ENCODE measurements around the gene A2M.
"Not testable (repeated sequence)": the region's sequence is repeated elsewhere in the genome, so short reads cannot be mapped to it uniquely, and the experiment has no call there.

Gene A2M

DNA sequence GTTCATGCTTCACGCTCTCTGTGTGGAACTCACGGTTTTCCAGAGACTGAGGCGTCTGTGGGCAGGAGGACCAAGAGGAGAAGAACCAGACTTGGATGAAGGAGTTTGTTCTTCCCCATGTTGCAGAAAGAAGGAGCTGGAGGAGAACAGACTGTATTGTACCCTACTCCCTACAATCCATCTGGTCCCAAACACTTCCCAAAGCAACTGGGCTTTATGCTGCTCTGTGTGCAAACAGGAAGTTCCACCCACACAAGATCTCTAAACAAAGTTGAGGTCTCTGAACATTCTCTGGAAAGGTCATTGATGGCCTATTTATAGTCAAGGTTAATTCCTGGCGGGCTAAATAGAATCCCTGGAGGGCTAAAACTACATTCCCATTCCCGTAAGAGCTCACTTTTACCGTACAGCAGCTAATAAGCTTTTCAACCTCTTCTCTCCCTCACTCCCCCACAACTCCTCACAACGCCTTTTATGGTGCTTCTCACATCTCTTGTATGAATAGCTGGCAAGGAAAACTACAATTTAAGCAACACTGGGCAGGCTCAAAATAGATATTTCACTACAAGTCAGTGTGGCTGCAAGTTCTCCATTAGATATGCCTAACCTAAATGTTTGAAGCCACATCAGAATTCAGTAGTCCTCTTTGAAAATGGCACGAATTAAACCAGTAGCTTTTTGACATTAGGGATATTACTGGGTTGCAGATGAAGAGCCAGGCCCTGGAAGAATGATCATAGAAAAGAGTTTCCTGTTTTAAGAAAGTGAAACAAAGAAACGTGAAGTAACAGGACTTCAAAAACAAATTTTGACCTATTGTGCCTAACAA lies at the start of gene A2M:
Gene A2M (minus strand): TSS at position 189 of the 829 bp plus-strand sequence. CDS start 70 bp downstream, at position 119.
- no peak for DNase-seq (ENCODE audit: low read depth, low spot score)

DNA sequence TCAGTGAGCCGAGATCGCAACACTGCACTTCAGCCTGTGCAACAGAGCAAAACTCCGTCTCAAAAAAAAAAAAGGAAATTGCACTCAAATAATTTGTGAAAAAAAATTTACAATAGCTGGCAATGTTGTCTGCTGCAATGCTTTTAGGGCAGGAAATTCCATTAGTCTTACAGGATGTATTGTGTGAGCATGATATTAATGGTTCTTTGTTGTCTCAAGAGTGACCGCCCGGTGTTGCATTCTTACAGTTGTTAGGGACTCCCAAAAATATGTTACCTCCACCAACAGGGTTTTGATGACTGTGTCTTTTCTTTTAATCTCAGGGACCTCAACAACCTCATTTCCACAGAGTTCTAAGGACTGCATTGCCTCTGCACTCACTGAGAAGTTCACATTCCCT lies 47.7 kb upstream of the A2M start:
- no peak for DNase-seq (ENCODE audit: low read depth, low spot score)

DNA sequence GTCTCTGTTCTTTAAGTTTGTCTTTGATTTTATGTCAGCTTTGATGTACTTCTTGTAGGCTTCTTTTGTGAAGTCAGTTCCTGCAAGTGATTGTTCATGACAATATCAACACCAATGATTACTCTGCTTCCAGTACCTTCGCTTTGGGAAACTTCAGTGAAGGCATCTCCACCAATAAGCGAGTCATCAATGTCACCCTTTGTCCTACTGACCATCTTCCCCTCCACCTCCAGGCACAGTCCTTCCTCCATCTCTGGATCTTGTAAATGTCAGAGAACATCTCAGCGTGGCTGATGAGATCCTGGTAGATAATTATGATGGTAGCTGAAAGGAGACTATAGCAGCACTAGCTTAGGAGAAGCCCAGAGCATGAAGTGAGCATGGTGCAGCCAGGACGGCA lies 40.4 kb upstream of the A2M start:
- no peak for DNase-seq (ENCODE audit: low read depth, low spot score)

DNA sequence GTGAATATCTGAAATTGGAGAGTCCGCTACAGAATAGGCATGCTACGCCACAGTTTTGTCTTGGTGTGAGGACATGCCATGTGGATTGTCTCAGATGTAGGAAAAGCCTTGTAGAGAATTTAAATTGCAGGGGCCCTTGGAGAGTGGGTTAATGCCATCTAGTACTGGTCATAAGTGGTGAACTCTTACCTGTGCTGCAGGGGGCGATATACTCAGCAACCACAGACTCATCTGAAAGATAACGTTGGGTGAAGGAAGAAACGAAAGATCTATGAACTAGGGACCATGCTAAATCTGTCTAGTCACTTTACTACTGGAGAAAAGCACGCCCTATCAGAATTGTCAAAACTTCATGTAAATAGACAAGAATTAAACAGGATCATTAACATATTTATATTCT lies 33.7 kb upstream of the A2M start:
- no peak for DNase-seq (ENCODE audit: low read depth, low spot score)

DNA sequence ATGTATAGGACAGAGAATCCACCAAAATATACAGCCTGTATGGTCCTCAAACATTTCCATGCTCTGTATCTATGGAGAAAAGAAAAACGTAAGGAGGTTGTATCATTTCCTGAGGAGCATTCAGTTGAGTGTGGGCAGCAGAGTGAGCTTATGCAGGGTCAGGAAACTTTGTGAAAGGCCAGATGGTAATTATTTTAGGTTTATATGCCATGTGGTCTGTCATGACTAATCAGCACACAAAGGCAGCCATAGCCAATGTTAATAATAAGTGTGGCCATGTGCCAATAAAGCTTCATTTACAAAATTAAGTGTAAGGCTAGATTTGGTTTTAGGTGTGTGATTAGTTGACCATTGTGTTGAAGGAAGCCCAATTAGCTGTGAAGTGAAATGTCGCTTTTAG lies 33.2 kb upstream of the A2M start:
- no peak for DNase-seq (ENCODE audit: low read depth, low spot score)

DNA sequence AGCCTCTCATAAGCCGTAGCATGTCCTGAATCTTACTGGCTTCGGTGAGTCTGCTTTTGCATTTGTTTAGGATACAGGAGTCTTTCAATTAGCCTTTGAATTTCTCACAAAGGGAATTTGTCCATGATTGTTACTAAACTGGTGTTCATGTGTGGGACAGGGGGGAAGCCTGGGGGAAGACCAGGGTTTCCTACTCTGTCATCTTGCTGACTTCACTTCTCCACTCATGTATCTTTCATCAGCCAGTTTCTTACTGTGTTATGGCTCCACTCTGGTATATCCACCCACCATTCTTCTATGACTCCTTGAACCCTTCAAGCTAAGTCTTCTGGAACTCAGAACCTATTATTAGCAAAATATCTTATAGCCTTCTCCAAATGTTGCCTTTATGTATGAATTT lies 31.7 kb upstream of the A2M start:
- DNase-seq (ENCODE audit: low read depth, low spot score): no peak

DNA sequence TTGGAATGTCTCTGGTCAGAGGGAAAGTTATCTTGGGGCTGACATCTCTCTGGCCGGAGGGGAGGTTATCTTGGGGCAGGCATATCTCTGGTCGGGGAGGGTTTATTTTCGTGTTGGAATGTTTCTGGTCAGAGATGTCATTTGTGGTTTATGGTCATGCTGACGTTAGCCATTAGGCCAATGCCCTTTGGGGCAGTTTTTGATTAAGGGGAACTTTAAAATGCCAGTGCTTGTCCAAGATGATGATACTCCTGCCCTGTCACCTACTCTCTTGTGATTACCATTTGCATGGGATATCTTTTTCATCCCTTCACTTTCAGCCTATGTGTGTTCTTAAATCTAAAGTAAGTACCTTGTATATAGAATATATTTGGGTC lies 29.0 kb upstream of the A2M start:
- no peak for DNase-seq (ENCODE audit: low read depth, low spot score)

DNA sequence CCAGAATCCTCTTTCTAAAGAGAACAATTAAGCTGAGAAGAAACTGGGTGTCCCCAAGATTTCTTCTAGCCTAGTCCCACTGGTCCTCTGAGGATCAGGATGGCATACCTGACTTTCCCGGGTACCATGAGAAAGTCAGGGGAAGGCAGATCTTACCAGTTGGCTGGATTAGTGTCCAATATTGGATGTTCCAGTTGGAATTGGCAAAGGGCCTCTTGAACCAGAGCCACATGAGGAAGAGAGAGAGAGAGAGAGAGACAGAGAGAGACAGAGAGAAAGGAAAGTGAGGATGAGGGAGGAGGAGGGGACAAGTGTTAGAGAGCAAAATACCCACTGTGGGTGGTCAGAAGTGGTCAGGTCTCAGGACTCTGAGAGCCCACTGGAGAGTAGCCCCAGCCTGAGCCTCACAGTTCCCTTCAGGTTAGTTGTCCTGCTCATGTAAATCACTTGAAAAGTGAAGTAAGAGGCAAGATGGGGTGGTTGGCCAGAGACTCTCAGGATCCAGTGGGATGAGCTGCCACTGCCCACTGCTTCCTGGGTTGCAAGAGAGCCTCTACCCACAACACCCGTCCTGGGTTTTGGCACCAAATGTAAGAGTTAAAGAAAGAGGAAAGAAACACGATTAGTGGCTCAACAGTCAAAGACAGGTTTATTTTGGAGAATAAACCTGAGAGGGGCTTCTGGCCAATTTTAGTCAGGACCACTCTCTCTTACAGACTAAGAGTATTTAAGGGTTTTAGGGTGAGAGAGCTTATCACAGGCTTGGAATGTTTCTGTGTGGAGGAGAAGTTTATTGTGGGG lies 28.4 kb upstream of the A2M start:
- DNase-seq (ENCODE audit: low read depth, low spot score): no peak

DNA sequence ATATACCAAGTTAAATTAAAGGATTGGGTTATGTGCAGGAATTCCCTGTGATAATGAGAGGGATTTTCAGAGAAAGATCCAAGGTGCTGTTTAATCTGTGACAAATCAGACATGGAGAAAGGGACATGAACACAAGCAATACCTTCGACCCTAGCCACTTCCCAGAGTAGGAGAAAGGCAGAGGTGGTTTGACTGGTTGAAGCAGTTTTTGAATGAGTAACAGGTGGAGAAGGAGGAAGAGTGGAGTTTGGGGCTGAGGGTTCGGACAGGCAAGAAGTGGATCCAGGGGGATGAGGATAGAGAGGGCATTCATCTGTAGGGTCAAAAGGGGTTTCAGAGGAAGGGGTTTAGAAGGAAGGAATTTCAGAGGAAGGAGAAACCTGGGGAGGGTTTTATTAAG lies 27.4 kb upstream of the A2M start:
- no peak for DNase-seq (ENCODE audit: low read depth, low spot score)

DNA sequence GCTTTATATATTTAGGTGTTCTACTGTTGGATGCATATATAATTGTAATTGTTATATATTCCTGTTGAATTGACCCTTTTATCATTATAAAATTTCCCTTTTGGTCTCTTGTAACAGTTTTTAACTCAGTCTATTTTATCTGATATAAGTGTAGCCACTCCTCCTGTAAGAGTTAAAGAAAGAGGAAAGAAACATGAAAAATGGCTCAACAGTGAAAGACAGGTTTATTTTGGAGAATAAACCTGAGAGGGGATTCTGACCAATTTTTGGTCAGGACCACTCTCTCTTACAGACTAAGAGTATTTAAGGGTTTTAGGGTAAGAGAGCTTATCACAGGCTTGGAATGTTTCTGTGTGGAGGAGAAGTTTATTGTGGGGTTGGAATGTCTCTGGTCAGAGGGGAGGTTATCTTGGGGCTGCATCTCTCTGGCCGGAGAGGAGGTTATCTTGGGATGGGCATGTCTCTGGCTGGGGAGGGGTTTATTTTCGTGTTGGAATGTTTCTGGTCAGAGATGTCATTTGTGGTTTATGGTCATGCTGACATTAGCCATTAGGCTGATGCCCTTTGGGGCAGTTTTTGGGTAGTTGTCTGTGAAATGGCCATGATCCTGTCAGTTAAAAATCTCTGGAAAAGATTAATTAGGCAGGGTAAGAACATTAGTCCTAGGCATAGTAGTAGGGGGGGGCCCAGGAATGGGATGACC lies 24.0 kb upstream of the A2M start:
- DNase-seq (ENCODE audit: low read depth, low spot score): not testable (repeated sequence)

DNA sequence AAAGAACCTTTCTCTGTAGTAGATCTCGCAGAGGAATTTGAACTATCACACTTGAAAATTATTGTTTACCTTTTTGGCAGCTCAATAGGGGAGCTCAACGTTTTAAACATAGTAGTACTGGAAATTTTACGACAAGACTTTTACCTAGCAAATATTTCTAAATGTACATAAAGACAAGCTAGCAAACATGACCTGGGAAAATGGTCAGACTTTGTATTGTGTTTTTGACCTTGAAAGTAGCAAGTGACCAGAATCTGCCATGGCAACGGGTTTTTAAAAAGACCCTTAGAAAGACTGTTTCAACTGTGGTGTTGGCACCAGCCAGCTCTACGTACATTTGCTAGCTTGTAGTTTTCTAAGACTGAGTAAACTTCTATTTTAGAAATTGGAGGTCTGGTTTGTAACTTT lies 20.2 kb upstream of the A2M start:
- DNase-seq (ENCODE audit: low read depth, low spot score): no peak

DNA sequence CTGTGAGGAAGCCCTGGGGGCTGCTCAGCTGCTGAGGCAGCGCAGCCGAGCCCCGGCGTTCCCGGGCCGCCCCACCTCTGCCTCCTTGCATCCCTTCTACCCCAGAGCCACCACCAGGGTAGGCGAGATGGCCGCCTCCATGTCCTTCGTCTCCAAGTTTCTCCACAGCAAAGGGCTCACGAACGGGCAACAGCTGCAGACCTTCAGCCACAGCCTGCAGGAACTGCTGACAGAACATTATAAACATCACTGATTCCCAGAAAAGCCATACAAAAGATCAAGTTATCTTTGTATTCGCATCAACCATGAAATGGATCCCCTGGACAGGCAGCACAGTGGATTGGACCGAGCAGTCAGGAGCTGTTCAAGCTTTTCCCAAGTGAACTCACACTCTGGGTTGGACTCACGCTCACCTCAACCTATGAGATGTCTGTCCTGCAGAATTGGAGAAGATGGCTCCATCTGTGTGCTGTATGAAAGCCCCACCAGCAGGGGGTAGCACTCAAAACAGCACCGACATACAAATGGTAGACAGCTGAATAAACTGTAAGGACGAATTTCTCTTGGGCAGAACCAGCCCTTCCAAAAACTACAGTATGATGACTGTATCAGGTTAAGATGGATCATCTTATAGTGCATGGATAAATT lies 19.4 kb upstream of the A2M start:
- DNase-seq (ENCODE audit: low read depth, low spot score): no peak

DNA sequence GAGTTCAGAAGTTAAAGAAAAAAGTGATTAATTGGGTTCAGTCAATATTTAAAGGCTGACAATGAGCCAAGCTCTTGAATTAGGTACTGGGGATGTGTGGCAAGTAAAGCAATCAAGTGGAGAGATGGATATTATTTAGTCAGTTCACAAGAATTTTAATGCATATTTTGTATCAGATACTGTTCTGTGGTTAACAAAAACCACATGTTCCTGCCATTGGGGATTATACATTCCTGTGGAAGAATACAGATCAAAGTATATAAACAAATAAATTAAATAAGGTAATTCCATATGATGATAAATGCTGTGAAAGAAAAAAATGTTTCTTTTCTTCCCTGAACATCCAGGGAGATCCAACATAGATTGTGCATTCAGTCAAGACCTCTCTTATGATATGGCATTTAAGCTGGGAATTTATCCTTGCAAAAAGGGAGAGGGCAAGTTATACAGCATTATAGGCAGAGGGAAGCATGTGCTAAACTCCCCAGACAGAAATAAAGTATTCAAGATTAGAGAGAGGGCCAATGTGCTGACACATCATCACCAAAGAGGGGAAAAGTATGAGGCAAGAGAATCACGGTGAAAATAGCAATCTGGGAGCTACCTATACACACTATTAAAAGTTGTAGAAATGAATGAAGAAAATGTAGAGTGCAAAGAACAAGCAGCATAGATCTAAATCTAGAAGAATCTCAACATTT lies 17.6 kb upstream of the A2M start:
- no peak for DNase-seq (ENCODE audit: low read depth, low spot score)

DNA sequence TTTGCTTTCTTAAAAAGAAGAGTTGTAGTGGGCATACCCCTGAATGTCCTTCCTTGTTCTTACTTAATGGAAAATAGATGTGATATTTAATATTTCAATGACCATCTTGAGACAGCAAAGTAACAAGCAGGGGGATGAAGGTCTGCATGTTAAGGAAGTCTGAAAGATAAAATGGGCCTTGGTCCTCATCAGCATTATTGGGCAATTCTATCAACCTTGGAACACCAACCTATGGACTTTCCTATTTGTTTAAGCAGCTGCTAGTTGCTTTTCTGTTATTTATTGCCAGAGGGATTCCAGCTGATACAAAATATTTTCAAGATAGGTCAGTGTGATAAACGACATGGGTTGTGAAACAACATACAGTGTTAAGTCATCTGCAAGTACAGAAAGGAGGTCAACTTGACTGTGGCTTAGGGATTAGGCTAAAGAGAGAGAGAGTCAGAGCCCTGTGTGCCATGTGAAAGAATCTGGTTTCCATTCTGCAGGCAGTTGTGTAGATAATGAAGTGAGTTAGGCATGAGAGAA lies 16.4 kb upstream of the A2M start:
- no peak for DNase-seq (ENCODE audit: low read depth, low spot score)

DNA sequence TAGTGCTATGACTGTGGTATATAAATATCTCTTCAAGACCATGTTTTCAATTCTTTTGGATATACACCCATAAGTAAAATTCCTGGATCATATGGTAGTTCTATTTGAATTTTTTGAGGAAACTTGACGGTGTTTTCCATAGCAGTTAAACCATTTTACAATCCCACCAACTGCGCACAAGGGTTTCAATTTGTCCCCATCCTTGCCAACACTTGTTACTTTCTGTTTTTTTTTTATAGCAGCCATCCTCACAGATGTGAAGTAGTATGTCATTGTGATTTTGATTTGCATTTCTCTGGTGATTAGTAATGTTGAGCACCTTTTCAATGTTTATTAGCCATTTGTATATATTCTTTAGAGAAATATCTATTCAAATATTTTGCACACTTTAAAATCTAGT lies 14.5 kb upstream of the A2M start:
- no peak for DNase-seq (ENCODE audit: low read depth, low spot score)

DNA sequence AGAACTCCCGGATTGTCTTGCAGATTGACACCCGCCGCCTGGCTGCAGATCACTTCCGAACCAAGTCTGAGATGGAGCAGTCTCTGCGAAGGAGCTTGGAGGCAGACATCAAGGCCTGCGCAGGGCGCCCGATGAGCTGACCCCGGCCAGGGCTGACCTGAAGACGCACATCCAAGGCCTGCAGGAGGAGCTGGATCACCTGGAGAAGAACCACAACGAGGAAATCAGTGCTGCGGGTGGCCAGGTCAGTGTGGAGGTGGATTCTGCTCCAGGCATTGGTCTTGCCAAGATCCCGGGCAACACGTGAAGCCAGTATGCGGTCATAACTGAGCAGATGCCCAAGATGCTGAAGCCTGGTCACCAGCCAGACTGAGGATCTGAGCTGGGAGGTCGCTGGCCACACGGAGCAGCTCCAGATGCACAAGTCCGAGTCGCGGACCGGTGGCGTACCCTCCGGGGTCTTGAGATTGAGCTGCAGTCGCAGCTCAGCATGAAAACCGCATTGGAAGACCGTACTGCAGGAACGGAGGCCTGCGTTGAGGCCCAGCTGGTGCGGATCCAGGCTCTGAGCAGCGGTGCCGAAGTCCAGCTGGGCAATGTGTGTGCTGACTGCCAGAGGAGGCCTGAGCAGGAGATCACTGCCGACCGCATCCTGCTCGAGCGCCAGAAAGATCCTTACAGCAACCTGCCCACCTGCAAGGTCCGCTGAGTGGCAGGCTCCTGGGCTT lies 12.4 kb upstream of the A2M start:
- no peak for DNase-seq (ENCODE audit: low read depth, low spot score)

DNA sequence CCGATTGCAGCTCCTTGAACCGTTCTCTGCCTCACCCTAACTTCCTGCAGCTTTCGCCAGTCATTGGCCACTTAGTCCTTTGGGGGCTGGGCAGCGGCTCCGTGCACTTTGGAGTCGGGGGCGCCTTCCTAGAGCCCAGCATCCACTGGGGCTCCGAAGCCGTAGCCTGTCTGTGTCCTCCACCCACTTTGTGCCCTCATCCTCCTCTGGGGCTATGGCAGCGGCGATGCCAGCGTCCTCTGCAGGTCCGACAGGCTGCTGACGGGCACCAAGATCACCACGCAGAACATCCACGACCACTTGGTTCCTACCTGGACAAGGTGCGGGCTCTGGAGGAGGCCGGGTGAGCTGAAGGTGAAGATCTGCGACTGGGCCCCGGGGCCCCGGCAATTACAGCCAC lies 11.8 kb upstream of the A2M start:
- DNase-seq (ENCODE audit: low read depth, low spot score): no peak

DNA sequence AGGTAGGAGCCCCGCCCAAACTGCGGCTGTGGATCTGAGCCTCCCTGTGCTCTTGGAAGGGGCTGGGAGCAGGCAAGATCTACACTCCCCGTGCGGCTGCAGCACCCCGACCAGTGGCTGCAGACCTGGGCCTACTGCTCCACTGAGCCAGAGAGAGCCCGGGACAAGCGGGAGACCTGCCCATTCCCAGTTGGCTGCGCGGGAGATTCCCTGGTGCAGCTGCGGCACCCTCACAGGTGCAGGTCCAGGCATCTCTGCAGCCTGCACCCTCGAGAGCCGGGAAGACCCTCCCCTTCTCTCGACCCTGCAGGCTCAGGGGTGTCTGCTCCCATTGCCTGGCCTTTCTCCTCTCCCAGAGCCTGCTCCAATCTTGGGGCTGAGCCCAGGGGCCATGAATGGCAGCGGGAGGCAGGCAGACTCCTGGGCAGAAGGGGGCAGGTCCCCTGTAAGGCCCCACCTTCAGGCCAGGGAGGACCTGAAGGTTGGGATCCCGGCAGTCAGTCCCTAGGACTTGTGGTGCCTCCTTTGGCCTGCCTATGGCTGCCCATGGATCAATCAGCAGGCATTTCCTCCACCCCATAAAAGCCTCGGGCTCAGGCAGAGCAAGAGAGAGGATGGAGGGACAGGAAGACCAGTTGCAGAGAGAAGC lies 8.8 kb upstream of the A2M start:
- DNase-seq (ENCODE audit: low read depth, low spot score): no peak

DNA sequence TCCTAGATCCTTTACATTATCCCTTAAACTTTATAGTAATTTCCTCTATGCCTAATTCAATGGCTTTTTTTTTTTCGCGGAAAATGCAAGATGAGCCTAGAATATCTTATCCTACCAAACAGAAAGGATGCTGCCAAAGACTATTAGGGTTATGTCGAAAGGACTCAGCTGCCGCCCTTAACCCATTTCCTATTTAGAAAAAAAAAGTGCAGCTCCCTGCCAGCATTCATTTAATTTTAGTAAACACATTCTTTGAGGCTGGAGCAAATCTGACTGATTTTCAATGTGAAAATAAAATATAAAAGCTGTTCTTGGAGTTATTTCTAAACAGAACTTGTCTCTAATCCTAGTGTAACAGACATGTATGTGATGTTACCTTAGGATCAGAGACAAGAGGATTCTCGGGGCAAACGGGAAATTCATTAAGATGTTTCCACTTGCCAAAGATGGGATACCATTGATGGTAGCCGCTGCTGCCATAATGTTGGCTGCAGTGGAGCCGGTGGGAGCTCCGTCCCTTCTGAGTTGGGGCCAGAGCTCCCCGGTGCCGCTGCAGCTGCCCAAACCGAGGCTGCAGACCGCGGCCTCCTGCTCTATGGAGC lies 8.2 kb upstream of the A2M start:
- DNase-seq (ENCODE audit: low read depth, low spot score): no peak

All from activated CD4-positive, CD25-positive, alpha-beta regulatory T cell treated with anti-CD3 and anti-CD28 coated beads, Interleukin-2, amount 50 U/mL, for 16 hours (primary cell).